H4 (cell line): ENCODE results near the gene CAPRIN1. TPM values are rescaled to one million over a fixed set of nuclear protein-coding genes. Genes with fewer than 3 reads are reported as not detected.
"Not testable (repeated sequence)": the region's sequence is repeated elsewhere in the genome, so short reads cannot be mapped to it uniquely, and the experiment has no call there.

Experiments
- DNase-seq: peaks from one replicate; pipeline ENCODE4 v3.0.0-alpha.2; 2015; ENCODE audit warnings: low spot score
- total RNA-seq: library from RNA; depleted of rRNA; stranded (reverse); fragments of >200 nt; shearing (Covaris generic); gene quantifications from 2 replicates; pipeline ENCODE4 v1.2.3, GENCODE V29; 2014

Gene CAPRIN1
- total RNA-seq, 1 experiment from 2014 or later, result 273 TPM

GRCh38 chr11:34091825-34092224, 40.3 kb downstream of the CAPRIN1 start:
- no peak for DNase-seq

DNA sequence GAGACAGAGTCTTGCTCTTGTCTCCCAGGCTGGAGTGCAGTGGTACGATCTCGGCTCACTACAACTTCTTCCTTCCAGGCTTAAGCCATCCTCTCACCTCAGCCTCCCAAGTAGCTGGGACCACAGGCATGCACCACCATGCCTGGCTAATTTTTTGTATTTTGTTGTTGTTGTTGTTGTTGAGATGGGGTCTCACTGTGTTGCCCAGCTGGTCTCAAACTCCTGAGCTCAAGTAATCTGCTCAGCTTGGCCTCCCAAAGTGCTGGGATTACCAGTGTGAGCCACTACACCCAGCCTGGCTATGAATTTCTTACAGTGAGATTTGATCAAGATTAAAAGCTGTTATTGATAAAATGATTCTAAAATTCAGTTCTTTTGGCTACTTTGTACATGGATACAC, 43.4 kb downstream of the CAPRIN1 start:
- DNase-seq, result not testable (repeated sequence)

- DNase-seq, result no peak
Observed at GRCh38 chr11:34098813-34099212, 47.3 kb downstream of the CAPRIN1 start.

GRCh38 chr11:34104680-34105078, 53.1 kb downstream of the CAPRIN1 start:
- no peak for DNase-seq

DNA sequence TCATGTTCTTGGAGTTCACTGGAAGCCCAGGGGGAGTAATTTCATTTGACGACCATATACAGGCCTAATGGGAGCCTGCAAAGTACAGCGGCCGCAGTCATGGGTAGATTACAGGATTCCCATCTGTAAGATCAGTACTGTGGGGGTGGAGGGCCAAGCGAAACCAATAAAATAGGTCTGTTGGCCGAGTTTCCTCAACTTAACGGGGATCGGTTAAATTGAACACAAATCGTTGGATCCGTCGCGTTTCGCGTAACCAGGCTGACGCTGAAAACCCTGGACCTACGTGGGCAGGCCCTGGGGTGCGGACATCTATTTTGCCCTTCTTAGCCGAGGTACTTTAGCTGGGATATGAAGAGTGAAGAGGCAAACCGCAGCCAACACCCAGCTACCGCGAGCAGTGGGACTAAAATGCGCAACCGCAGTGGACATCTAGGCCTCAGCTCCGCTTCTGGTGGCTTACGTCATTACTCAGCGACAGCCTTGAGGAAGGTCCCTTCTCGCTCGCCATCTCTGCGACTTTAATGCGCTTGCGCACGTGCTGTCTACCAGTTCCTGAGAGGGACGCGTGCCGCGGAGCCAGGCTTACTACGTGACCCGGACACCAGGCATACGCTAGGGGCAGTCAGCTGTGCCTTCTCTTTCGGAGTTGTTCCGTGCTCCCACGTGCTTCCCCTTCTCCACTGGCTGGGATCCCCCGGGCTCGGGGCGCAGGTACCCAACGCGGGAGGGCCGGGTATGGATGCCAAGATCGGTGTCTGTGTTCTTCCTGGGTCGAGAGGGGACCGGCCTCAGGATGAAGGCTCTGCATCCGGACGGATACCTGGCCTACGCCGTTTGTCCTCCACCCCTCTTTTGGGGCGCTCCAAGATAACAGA, 53.8 kb downstream of the CAPRIN1 start, which contains the start of gene NAT10:
Gene NAT10, plus strand, starts transcription at position 551 of the 878 bp plus-strand sequence. CDS start 2,597 bp downstream, outside the sequence.
- DNase-seq, result peak; percentile 100

DNA sequence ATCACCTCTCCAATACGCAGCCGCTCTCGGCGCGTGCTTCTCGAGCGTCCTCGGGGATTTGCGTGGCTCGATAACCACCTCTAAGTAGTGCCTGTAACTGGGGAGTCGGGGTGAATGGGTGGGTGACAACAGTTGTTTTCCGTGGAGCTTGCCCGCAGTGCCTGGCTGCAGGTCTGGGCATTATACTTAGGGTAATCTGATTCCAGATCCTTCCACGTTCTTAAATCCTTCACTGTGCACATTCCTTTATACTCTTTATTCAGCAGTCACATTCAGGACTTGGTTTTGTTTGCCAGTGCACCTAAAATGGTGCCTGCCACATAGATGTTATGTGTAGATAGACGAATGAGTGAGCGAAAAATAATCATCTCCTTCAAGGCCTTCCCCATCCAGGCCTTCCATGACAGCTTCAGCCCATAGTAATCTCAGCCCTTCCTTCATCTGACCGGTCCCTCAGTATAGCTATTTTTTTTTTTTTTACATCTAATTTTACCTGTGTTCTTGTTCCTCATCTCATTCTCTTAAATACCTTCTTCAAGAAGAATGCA, 54.5 kb downstream of the CAPRIN1 start:
- no peak for DNase-seq

DNA sequence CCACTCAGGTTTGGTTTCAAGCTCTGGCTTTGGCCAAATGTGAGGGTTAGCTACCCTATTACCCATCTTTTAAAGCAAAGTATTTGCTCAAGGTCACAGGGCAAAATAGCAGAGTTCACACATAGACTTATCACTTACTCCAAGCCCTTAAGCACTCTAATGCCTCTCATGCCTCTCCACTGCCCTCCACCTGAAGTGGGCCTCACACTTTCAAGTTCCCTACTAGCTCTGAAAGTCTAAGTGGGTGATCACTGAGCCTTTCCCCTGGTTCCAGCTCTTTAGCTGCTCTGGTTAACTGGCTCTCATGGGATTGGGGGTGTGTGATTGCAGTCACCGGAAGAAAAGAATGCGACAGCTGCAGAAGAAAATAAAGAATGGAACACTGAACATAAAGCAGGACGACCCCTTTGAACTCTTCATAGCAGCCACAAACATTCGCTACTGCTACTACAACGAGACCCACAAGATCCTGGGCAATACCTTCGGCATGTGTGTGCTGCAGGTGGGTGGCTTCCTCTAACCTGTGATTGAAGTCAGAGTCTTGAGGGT, 60.3 kb downstream of the CAPRIN1 start:
- DNase-seq, result no peak

GRCh38 chr11:34114014-34114413, 62.5 kb downstream of the CAPRIN1 start:
- DNase-seq, result no peak

- no peak for DNase-seq
Observed at GRCh38 chr11:34114471-34114870, 62.9 kb downstream of the CAPRIN1 start.

DNA sequence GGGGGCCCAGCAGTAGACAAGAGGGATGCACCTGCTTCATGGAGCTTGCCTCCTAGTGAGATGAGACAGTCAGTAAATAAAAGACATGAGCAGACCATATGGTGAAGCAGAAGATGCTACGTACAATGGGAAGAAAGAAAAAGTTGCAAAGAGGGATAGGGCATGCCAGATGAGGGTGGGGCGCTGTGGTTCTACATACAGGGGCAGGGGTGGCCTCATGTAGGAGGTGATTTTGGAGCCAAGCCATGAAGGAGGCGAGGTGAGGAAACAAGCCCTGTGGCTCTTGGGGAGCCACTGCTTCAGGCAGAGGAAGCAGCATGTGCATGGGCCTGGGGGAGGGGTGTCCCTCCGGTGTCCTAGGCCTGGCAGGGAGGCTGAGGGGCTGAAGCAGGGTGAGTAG, 69.1 kb downstream of the CAPRIN1 start:
- no peak for DNase-seq

GRCh38 chr11:34124885-34125668, 73.5 kb downstream of the CAPRIN1 start:
- DNase-seq, result no peak

- no peak for DNase-seq
Observed at GRCh38 chr11:34126959-34127848, 75.7 kb downstream of the CAPRIN1 start.

- DNase-seq, result no peak
Observed at GRCh38 chr11:34128824-34129223, 77.3 kb downstream of the CAPRIN1 start.

DNA sequence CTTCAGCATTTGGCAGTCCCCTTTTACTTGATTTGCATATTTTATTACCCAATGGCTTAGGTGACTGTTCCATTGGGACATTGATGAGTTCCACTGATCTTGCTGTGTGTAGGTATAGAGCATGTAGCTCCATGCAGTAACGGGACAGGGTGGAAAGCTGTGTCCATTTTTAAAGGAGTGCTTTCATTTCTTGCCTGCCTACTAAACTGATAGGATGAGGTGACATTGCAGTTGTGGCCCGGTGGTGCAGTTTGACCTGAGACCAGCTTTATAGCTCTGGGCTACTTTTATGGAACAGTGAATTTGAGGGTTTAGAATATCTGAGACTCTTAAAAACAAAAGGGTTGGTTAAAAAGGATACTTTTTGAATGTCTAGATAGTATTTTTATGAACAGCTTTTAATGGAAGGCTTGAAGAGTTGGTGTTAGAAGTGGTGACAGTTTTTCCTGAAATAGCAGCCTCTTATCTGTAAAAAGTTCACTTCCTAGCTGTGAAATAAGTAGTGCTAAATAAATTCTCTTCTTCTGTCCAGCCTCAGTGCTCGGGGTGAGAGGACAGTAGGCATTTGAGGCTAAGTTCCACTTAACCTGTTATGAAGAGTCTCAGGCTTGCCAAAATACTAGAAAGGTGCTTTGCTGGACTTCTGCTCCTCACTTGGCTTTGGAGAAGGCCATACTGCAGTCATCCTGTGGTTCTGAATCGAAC, 80.9 kb downstream of the CAPRIN1 start:
- no peak for DNase-seq

GRCh38 chr11:34134765-34135164, 83.2 kb downstream of the CAPRIN1 start:
- DNase-seq, result no peak

GRCh38 chr11:34135439-34135838, 83.9 kb downstream of the CAPRIN1 start:
- no peak for DNase-seq

DNA sequence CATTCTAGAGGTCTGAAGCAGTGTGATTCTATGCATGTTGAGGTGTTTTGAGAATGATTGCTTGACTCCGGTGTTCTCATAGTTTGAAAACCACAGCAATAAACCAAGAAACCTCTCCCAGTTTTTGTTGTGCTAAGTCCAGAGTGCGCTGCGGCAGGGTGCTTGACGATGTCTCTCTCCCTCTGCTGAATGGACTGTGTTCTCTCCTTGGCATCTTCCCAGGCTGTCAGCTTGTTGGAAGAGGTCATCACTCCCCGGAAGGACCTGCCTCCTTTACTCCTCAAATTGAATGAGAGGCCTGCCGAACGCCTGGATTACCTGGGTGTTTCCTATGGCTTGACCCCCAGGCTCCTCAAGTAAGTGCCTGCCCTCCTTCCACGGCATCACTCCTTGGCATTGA, 84.9 kb downstream of the CAPRIN1 start:
- DNase-seq, result no peak

GRCh38 chr11:34139346-34139745, 87.8 kb downstream of the CAPRIN1 start:
- DNase-seq, result no peak

DNA sequence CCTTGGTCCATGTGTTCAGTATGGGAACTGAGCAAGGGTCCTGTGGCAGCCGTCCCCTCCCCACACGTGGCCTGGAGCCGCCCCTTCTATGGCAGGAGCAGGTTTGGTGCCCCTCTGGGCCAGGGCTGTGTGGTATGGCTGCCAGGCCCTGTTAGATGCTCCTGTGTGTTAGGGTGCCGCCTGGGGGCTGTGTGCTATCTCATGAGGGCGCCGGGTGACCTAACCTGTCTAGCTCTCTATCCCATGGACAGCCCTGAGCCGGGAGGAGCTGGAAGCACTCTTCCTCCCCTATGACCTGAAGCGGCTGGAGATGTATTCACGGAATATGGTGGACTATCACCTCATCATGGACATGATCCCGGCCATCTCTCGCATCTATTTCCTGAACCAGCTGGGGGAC, 88.6 kb downstream of the CAPRIN1 start:
- no peak for DNase-seq

- no peak for DNase-seq
Observed at GRCh38 chr11:34143048-34143447, 91.5 kb downstream of the CAPRIN1 start.

- no peak for DNase-seq
Observed at GRCh38 chr11:34145073-34145472, 93.5 kb downstream of the CAPRIN1 start.
